NCI-H2196 (cell line): ENCODE results near the gene TMEFF2.

Experiments
- DNase-seq: peaks from one replicate; lab custom pipeline; 2025; ENCODE audit not compliant: unreplicated experiment; lab: John Stamatoyannopoulos, UW

The TMEFF2 gene

GRCh38 chr2:191977754-191978153 is 217.0 kb downstream of the TMEFF2 start:
- no peak for DNase-seq

- no peak for DNase-seq
Observed at GRCh38 chr2:191976436-191976835, 218.3 kb downstream of the TMEFF2 start.

- DNase-seq: no peak
Observed at GRCh38 chr2:191974676-191975075, 220.1 kb downstream of the TMEFF2 start.

GRCh38 chr2:191970867-191971266 is 223.9 kb downstream of the TMEFF2 start:
- DNase-seq: no peak

- DNase-seq: no peak
Observed at GRCh38 chr2:191968120-191968519, 226.6 kb downstream of the TMEFF2 start.

GRCh38 chr2:191965733-191966132 is 229.0 kb downstream of the TMEFF2 start:
- no peak for DNase-seq

- no peak for DNase-seq
Observed at GRCh38 chr2:191961556-191961955, 233.2 kb downstream of the TMEFF2 start.

GRCh38 chr2:191959209-191959608 is 235.5 kb downstream of the TMEFF2 start:
- no peak for DNase-seq

- no peak for DNase-seq
Observed at GRCh38 chr2:191957996-191958860, 236.5 kb downstream of the TMEFF2 start.

- DNase-seq: no peak
Observed at GRCh38 chr2:191954451-191954850, 240.3 kb downstream of the TMEFF2 start.

- no peak for DNase-seq
Observed at GRCh38 chr2:191952515-191953270, 242.0 kb downstream of the TMEFF2 start.

GRCh38 chr2:191951832-191952231 is 242.9 kb downstream of the TMEFF2 start:
- no peak for DNase-seq

GRCh38 chr2:191951376-191951775 is 243.4 kb downstream of the TMEFF2 start:
- DNase-seq: no peak

- no peak for DNase-seq
Observed at GRCh38 chr2:191950132-191950874, 244.4 kb downstream of the TMEFF2 start.

- DNase-seq: no peak
Observed at GRCh38 chr2:191947235-191947634, 247.5 kb downstream of the TMEFF2 start.

- no peak for DNase-seq
Observed at GRCh38 chr2:191946471-191947182, 248.1 kb downstream of the TMEFF2 start.

GRCh38 chr2:191945623-191946022 is 249.1 kb downstream of the TMEFF2 start:
- DNase-seq: no peak

GRCh38 chr2:191942739-191943103 is 252.0 kb downstream of the TMEFF2 start:
- DNase-seq: no peak

- no peak for DNase-seq
Observed at GRCh38 chr2:191942090-191942738, 252.5 kb downstream of the TMEFF2 start.

- DNase-seq: no peak
Observed at GRCh38 chr2:191941376-191941929, 253.3 kb downstream of the TMEFF2 start.
